Prostate gland (tissue), 2 donors: ENCODE data around the gene MRPS14.

Experiments used
- CTCF ChIP-seq, 4 experiments: fragments of 200-600 bp in 2 of 4; fragments of 450-650 bp in 2 of 4; sonication (generic) in 2 of 4; IDR thresholded peaks; 1 replicate in 3 of 4; 2 replicates in 1 of 4; pipeline ENCODE4 v1.5.1; 2016 to 2019; ENCODE audit warnings: antibody characterized with exemption in 4 of 4, mild to moderate bottlenecking in 2 of 4, moderate library complexity in 2 of 4
- POLR2A ChIP-seq: fragments of 450-650 bp; IDR thresholded peaks from one replicate; pipeline ENCODE4 v1.6.1; 2016; ENCODE audit warnings: antibody characterized with exemption, mild to moderate bottlenecking
- POLR2AphosphoS5 ChIP-seq: sonication (generic); formaldehyde crosslinking; IDR thresholded peaks from one replicate; pipeline ENCODE4 v1.6.1; 2017; ENCODE audit warnings: antibody characterized with exemption

GRCh38 chr1:174999936-175000696 is 23.1 kb downstream of the MRPS14 start, which contains the start of gene CACYBP:
- TF ChIP-seq CTCF (IDR thresholded peaks at IDR 0.05), result peak in 1 of 4 experiments; percentile 9
- TF ChIP-seq POLR2A, result peak; percentile 87
- no peak for TF ChIP-seq POLR2AphosphoS5
